ENCODE results near the gene CFHR4.

CFHR4 gene

GRCh38 chr1:196887515-196888239 is at the start of gene CFHR4:
Gene CFHR4 (plus strand): TSS chr1:196888052. CDS start chr1:196888151, 99 bp downstream.
- TF ChIP-seq, protein P1, sequence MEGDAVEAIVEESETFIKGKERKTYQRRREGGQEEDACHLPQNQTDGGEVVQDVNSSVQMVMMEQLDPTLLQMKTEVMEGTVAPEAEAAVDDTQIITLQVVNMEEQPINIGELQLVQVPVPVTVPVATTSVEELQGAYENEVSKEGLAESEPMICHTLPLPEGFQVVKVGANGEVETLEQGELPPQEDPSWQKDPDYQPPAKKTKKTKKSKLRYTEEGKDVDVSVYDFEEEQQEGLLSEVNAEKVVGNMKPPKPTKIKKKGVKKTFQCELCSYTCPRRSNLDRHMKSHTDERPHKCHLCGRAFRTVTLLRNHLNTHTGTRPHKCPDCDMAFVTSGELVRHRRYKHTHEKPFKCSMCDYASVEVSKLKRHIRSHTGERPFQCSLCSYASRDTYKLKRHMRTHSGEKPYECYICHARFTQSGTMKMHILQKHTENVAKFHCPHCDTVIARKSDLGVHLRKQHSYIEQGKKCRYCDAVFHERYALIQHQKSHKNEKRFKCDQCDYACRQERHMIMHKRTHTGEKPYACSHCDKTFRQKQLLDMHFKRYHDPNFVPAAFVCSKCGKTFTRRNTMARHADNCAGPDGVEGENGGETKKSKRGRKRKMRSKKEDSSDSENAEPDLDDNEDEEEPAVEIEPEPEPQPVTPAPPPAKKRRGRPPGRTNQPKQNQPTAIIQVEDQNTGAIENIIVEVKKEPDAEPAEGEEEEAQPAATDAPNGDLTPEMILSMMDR (IDR thresholded peaks at IDR 0.05), result no peak

DNA sequence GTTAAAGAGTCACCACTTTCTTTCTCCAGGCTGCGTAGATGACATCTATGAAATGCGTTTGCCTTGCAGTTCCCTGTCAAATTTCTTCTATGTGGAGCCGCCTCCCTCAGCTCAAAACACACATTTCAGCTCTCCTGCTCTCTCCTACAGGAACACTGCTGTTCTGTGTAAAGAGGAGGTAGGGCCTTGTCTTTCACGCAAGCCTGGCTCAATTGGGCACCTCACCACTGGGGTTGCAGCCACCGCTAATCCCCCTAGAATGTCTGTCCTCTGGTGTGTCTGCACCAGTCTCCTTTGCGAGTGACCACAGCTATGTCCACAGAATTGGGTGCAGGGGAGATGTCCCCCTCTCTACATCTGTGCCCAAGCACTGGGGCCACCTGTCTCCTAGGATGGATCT is 31.8 kb upstream of the CFHR4 start:
- TF ChIP-seq, protein P1 (IDR thresholded peaks at IDR 0.05), result no peak

- TF ChIP-seq, protein P1 (IDR thresholded peaks at IDR 0.05), result no peak
These were observed 30.7 kb upstream of the CFHR4 start for GRCh38 chr1:196857188-196857587.

DNA sequence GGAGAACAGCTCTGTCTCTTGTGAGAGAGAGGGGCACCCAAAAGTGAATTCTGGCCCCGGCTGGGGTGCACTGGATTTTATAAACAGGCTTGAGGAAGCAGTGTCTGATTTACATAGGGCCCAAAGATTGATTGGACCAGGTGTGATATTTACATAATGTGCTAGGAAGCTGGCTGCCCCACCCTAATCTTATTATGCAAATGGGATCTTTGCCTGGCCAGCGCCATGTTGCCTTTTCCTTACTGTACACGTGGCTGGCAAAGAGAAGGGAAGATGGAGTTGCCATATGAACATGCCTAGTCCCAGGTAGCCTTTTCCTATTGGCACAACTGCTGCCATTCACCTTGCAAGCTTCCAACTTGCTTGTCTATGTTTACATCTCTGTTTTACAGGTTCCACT is 29.0 kb upstream of the CFHR4 start:
- TF ChIP-seq, protein P1 (IDR thresholded peaks at IDR 0.05), result no peak

GRCh38 chr1:196860323-196860884 is 27.4 kb upstream of the CFHR4 start:
- TF ChIP-seq, protein P1 (IDR thresholded peaks at IDR 0.05), result no peak

DNA sequence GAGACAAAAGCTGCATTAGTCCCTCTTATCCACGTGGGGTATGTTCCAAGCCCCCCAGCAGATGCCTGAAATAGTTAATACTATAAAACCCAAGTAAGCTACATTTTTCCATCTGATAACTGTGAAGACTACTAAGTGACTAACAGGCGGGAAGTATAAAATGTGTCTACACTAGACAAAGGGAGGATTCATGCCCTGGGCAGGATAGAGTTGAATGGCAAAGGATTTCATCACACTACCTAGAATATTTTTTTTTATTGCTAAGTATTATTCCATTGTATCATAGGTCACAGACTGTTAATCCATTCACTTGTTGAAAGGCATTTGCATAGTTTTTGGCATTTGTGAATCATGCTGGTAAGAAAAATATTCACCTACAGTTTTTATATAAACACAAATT is 26.4 kb upstream of the CFHR4 start:
- TF ChIP-seq, protein P1 (IDR thresholded peaks at IDR 0.05), result no peak

GRCh38 chr1:196866974-196867373 is 20.9 kb upstream of the CFHR4 start:
- TF ChIP-seq, protein P1 (IDR thresholded peaks at IDR 0.05), result no peak

Data from LNCAP (cell line).